Small intestine (tissue), 7 donors: Measurements from ENCODE around the gene LILRB2. TPM values are rescaled to one million over a fixed set of nuclear protein-coding genes. Genes with fewer than 3 reads are reported as not detected.
"Not testable (repeated sequence)": the region's sequence is repeated elsewhere in the genome, so short reads cannot be mapped to it uniquely, and the experiment has no call there.

ENCODE experiments used
- DNase-seq, 2 donors: peaks; one replicate each; pipeline versions ENCODE4 v3.0.0 to v3.0.0-alpha.2; 2013
- FAIRE-seq: peaks from 2 replicates; lab custom pipeline; 2012; peaks lifted over from hg19 to GRCh38; lab: Jason Lieb, UNC
- H3K27ac ChIP-seq, 3 donors: one replicate each; pipeline ENCODE4 v1.5.1; 2013; ENCODE audit warnings: low read length in 2 of 3, mild to moderate bottlenecking in 2 of 3, control low read depth in 1 of 3, inconsistent platforms in 1 of 3, low read depth in 1 of 3, moderate library complexity in 1 of 3
- H3K27me3 ChIP-seq, 3 donors: one replicate each; pipeline ENCODE4 v1.6.1; 2013; ENCODE audit warnings: low read length in 3 of 3, inconsistent platforms in 1 of 3; ENCODE audit not compliant: control insufficient read depth in 3 of 3, insufficient read depth in 3 of 3
- H3K36me3 ChIP-seq, 3 donors: one replicate each; pipeline ENCODE4 v1.6.1; 2013; ENCODE audit warnings: low read length in 3 of 3, inconsistent platforms in 1 of 3, low read depth in 1 of 3, mild to moderate bottlenecking in 1 of 3, moderate library complexity in 1 of 3; ENCODE audit not compliant: control insufficient read depth in 3 of 3, insufficient read depth in 2 of 3
- H3K4me1 ChIP-seq, 3 donors: one replicate each; pipeline ENCODE4 v1.6.1; 2013; ENCODE audit warnings: low read length in 2 of 3, inconsistent platforms in 1 of 3, low read depth in 1 of 3, mild to moderate bottlenecking in 1 of 3, moderate library complexity in 1 of 3; ENCODE audit not compliant: control insufficient read depth in 3 of 3, insufficient read depth in 2 of 3
- H3K4me3 ChIP-seq, 3 donors: one replicate each; pipeline ENCODE4 v1.5.1; 2013; ENCODE audit warnings: low read length in 3 of 3, control low read depth in 1 of 3, inconsistent platforms in 1 of 3, low read depth in 1 of 3, mild to moderate bottlenecking in 1 of 3, moderate library complexity in 1 of 3
- H3K9me3 ChIP-seq, 2 donors: one replicate each; pipeline ENCODE4 v1.6.1; 2013; ENCODE audit warnings: low read depth in 1 of 2, low read length in 1 of 2; ENCODE audit not compliant: control insufficient read depth in 2 of 2, insufficient read depth in 1 of 2
- WGBS, 3 donors: extraction: QIAGEN DNeasy Blood & Tissue Kit; methylation state at CpG; one replicate each; pipeline ENCODE4 v1.1.7; 2013; 5-methylcytosine and 5-hydroxymethylcytosine counted together
- polyA plus RNA-seq, 4 donors: library from polyadenylated mRNA; stranded (reverse) in 3 of 4; unstranded in 1 of 4; fragments of 200-250 nt in 3 of 4; fragments of 120-200 nt in 1 of 4; gene quantifications; one replicate each; pipeline versions ENCODE4 v1.2.1 to v1.2.3, GENCODE V29; 2013
- donor health status: healthy with polysubstance abuse.
- donor health status: control.
- donor health status: control.
- donor health status: Bipolar disorder and iron deficiency.
- donor health status: healthy.

Gene LILRB2
- polyA plus RNA-seq, 4 donors: 0.22 to 4.7 (median 1.7) TPM

DNA sequence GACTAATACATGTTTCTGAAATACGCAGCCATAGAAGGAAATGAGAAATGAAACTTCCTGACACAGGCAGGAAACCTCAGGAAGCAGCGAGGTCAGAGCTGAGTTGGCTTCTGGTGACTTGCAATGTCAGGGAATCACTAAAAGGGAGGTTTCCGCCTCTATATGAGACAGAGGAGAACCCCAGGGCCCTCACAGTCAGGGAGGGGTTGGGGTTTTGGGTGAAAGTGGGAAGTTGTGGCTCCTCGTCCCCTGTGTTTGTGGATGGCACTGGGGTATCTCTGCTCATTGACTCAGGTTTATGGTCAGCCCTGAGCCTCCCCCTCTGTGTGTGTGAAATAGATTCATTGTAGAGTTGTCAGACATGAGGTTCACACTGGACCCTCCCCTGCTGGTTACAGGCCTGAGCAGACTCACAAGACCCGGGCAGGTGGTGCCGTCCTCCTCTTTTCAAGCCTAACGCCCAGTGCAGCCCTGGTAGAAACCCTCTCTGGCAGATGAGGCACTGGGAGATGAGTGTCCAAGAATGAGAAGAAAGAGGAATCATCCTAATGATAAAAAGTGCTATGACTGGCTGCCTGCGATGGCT lies 32.8 kb downstream of the LILRB2 start:
- H3K9me3 ChIP-seq: no peaks in the 10 kb centered on the region
- DNase-seq: no peak
- peaks cover 0 to 3% (median 0%) of the 10 kb centered on the region in 3 donors for H3K27me3 ChIP-seq
- no peaks in the 10 kb centered on the region for H3K36me3 ChIP-seq
- no peaks in the 10 kb centered on the region for H3K4me1 ChIP-seq
- H3K27ac ChIP-seq: no peak overlapping the region
- WGBS, 3 donors: 59 to 73% (median 60%) methylated on average over 8 of the region's 8 CpGs
- H3K4me3 ChIP-seq: no peak overlapping the region
- FAIRE-seq: no peak

DNA sequence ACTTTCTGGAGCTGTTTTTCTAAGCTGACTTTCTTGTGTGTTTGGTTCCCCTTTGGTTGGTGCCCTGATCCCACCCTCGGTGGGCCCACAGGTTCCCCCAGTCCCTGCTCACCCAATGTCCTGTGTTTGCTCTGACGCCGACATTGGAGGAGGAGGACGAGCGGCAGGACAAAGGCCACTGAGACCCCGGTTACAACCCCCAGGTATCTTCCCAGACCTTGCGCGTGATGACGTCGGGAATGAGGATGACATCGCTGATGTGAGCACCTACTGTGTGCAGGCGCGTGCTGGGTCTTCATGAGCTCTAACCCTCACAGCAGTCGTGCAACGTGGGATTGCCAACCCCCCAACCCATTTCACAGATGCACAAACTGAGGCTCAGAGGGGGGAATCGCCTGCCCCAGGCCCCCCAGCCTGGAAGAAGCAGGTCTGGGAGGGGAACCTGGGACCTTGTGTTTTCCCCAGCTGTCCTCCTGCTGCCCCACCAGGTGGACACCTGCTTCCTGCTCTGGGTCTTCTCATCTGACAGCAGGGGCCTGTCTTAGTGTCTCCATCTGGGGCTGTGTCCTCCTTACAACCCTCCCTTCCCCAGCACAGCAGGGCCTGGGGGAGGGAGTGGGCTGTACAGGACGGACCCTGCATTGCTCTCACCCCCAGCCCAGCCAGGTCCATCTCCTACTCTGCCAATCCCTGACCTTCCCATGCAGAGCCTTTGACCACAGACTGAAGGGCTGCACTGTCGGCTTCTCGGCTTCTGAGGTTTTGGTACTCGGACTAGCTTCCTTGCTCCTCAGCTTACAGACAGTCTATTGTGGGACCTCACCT lies 33.6 kb downstream of the LILRB2 start:
- peak overlapping the region in 1 of 3 donors; percentile 9 for H3K27ac ChIP-seq
- FAIRE-seq (no peak), DNase-seq (no peak)
- H3K4me3 ChIP-seq: no peak overlapping the region
- no peaks in the 10 kb centered on the region for H3K36me3 ChIP-seq
- WGBS, 3 donors: 82 to 88% (median 87%) methylated on average over 20 of the region's 20 CpGs
- H3K4me1 ChIP-seq: no peaks in the 10 kb centered on the region
- H3K9me3 ChIP-seq: no peaks in the 10 kb centered on the region
- H3K27me3 ChIP-seq: no peaks in the 10 kb centered on the region

DNA sequence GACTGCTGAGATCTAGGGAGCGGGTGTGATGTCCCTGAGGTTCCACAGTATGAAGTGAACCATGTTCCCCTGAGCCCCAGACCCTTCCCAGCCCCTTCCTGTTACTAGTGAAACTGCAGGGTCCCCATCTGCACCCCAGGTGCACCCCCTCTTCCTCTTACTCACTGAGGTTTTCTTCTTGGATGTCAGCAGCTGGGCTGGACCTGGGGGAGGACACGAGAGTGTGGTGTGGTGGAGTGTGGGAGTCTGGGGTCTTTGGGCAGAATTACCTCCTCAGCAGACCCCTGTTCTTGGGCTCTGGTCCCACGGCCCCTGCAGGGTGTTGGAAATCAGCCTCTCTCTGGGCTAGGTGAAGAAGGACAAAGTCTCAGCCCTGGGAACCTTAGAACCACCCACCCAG lies 35.0 kb downstream of the LILRB2 start:
- Histone ChIP-seq H3K27ac (no peak overlapping the region), H3K9me3 (no peaks in the 10 kb centered on the region), H3K4me3 (no peak overlapping the region), H3K4me1 (no peaks in the 10 kb centered on the region), H3K36me3 (no peaks in the 10 kb centered on the region), H3K27me3 (no peaks in the 10 kb centered on the region)
- DNase-seq: no peak
- WGBS, 3 donors: 55 to 76% (median 62%) methylated on average over 3 of the region's 3 CpGs
- no peak for FAIRE-seq

DNA sequence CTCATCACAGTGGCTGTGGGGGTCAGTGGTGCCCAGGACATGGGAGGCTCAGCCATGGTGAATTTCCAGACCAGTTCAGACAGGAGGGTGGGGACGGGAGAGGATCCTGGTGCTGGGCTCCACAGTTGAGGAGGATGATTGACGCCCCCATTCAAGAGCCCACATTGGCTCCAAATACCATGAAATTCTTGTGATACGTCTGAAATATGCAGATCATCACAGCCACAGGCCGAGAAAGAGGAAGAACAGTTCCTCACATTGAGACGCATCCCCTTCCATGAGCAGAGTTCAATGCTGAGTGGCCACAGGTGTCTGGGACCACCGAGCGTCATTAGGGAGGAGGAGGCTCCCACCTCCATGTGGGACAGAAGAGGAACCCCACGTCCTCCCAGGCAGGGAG lies 37.1 kb downstream of the LILRB2 start:
- not testable (repeated sequence) for H3K27me3 ChIP-seq, H3K4me1 ChIP-seq, H3K36me3 ChIP-seq, FAIRE-seq, H3K4me3 ChIP-seq, DNase-seq, H3K27ac ChIP-seq, H3K9me3 ChIP-seq
- 63 to 75% methylated on average over 6 of the region's 8 CpGs; no CpG with 5 or more reads in 1 of the 3 donors for WGBS, 3 donors

DNA sequence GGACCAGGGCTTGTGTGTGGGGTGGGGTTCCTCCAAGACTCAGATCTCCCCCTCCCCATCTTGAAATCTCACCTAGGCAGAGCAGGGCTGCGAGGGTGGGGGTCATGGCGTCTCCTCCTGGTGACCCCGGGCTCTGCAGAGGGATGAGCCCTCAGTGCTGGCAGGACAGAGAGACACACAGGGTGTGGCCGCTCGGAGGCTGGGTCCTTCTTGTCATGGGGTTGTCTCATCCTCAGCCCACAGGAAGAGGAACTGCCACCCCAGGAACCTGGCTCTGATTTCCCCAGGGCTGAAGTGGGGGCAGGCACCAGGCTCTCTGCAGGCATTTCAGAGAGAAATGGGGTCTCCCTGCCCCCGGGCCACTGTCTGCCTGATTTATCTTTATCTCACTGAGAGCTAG lies 38.3 kb downstream of the LILRB2 start, which contains the start of gene LILRA6:
LILRA6 (minus strand) TSS at position 145 of the 400 bp plus-strand sequence.
- FAIRE-seq, H3K9me3 ChIP-seq, H3K36me3 ChIP-seq, DNase-seq, H3K27me3 ChIP-seq, H3K4me1 ChIP-seq, H3K4me3 ChIP-seq, H3K27ac ChIP-seq: not testable (repeated sequence)
- 57 to 69% methylated on average over 3 to 6 of the region's 6 CpGs; no CpG with 5 or more reads in 1 of the 3 donors for WGBS, 3 donors

DNA sequence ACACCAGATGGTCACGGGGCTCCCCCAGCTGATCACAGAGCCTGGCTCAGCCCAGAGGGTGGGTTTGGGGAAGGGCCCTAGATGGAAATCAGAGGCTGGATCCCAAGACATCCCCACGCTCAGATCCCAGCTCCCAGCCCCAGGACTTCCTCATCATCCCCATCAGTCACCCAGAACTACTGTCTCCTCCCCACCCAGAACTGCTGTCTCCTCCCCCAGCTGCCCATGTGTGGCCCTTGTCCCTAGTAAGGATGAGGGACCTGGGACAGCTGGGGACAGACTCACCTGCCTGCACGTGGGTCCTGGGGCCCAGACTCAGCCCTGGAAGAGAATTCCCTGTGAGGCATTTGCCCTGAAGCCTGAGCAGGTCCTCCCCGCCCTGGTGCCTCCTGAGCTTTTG lies 38.7 kb downstream of the LILRB2 start:
- not testable (repeated sequence) for H3K27me3 ChIP-seq, H3K4me3 ChIP-seq, H3K4me1 ChIP-seq, H3K36me3 ChIP-seq, DNase-seq, FAIRE-seq, H3K9me3 ChIP-seq, H3K27ac ChIP-seq
- WGBS, 3 donors: 54 to 70% methylated on average over 3 to 4 of the region's 4 CpGs; no CpG with 5 or more reads in 1 of the 3 donors

DNA sequence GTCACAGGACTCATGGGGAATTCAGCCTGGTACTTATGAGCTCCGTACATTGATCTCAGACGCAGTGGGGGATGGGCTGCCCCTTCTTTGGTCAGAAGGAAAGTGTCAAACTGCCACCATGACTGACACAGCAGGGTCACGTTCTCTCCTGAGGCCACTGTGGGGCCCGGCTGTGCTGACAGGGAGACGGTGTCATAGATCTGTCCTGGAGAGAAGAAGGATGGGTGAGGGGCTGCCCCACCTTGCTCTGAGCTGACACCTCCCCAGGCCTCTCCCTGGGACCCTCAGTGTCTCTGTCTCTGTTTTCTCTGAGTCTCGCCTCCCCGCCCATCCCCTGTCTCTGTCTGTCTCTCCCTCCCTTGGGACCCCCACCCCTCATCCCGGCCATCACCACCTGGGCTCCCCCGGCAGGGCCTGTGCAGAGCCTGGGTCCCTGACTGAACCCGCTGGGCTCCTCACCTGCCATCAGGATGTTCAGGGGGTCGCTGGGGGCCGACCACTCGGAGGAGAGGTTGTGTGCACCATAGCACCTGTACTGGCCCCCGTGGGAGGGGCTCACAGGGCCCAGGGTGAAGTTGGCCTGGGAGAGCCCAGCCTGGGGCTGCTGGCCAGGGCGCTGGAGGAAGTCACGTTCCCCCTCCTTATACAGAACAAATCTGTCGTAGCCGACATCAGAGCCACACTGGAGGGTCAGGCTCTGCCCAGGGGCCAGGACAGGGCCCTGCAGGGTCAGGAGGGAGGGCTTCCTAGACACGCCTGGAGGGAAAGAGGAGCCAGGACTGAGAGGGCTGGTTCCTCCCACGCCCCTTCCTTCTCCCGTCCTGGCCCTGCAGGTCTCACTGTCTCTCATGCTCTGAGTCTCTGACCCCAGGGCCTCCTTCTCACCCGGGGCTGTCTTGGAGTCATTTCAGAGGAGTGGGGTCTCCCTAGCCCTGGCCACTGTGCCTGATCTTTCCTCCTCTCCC lies 40.3 kb downstream of the LILRB2 start:
- not testable (repeated sequence) for H3K4me3 ChIP-seq, H3K36me3 ChIP-seq, FAIRE-seq, DNase-seq, H3K27ac ChIP-seq, H3K4me1 ChIP-seq, H3K27me3 ChIP-seq, H3K9me3 ChIP-seq
- 62 to 70% (median 63%) methylated on average over 11 to 19 of the region's 22 CpGs for WGBS, 3 donors
